ENCODE data around the gene WDR20.

WDR20 gene

GRCh38 chr14:102219316-102219715, 79.6 kb downstream of the WDR20 start:
- no peak for DNase-seq (ENCODE audit: low spot score)

- DNase-seq (ENCODE audit: low spot score), result no peak
Measured at GRCh38 chr14:102220031-102220430, 80.3 kb downstream of the WDR20 start.

GRCh38 chr14:102221026-102221425, 81.3 kb downstream of the WDR20 start:
- DNase-seq (ENCODE audit: low spot score), result no peak

- no peak for DNase-seq (ENCODE audit: low spot score)
Measured at GRCh38 chr14:102222009-102222575, 82.4 kb downstream of the WDR20 start.

GRCh38 chr14:102222751-102223150, 83.1 kb downstream of the WDR20 start:
- DNase-seq (ENCODE audit: low spot score), result no peak

GRCh38 chr14:102223682-102224081, 84.0 kb downstream of the WDR20 start:
- DNase-seq (ENCODE audit: low spot score), result no peak

GRCh38 chr14:102225386-102225785, 85.7 kb downstream of the WDR20 start:
- no peak for DNase-seq (ENCODE audit: low spot score)

- no peak for DNase-seq (ENCODE audit: low spot score)
Measured at GRCh38 chr14:102225936-102226335, 86.2 kb downstream of the WDR20 start.

GRCh38 chr14:102226356-102227125, 86.8 kb downstream of the WDR20 start:
- no peak for DNase-seq (ENCODE audit: low spot score)

GRCh38 chr14:102227184-102227964, 87.7 kb downstream of the WDR20 start:
- no peak for DNase-seq (ENCODE audit: low spot score)

- DNase-seq (ENCODE audit: low spot score), result no peak
Measured at GRCh38 chr14:102229071-102229738, 89.5 kb downstream of the WDR20 start.

- DNase-seq (ENCODE audit: low spot score), result no peak
Measured at GRCh38 chr14:102229739-102230092, 90.0 kb downstream of the WDR20 start.

- DNase-seq (ENCODE audit: low spot score), result no peak
Measured at GRCh38 chr14:102230481-102231210, 90.9 kb downstream of the WDR20 start.

- no peak for DNase-seq (ENCODE audit: low spot score)
Measured at GRCh38 chr14:102231476-102232347, 92.0 kb downstream of the WDR20 start.

- DNase-seq (ENCODE audit: low spot score), result no peak
Measured at GRCh38 chr14:102232348-102232625, 92.6 kb downstream of the WDR20 start.

- DNase-seq (ENCODE audit: low spot score), result no peak
Measured at GRCh38 chr14:102233081-102233480, 93.4 kb downstream of the WDR20 start.

- DNase-seq (ENCODE audit: low spot score), result no peak
Measured at GRCh38 chr14:102234331-102235264, 94.9 kb downstream of the WDR20 start.

GRCh38 chr14:102235275-102235897, 95.7 kb downstream of the WDR20 start:
- DNase-seq (ENCODE audit: low spot score), result peak; percentile 41

- no peak for DNase-seq (ENCODE audit: low spot score)
Measured at GRCh38 chr14:102236026-102236425, 96.3 kb downstream of the WDR20 start.

- no peak for DNase-seq (ENCODE audit: low spot score)
Measured at GRCh38 chr14:102238131-102238530, 98.4 kb downstream of the WDR20 start.

Data from putamen (tissue), 1 donor.